ENCODE measurements around the gene CACNA2D1.

- no peak for TF ChIP-seq CSDC2 (CRISPR knock-in tag; IDR thresholded peaks at IDR 0.05)
- no peak for TF ChIP-seq ZFP30 (CRISPR knock-in tag; IDR thresholded peaks at IDR 0.05)
- TF ChIP-seq ISL1 (CRISPR knock-in tag; IDR thresholded peaks at IDR 0.05) = no peak
- no peak for TF ChIP-seq SNAI2 (CRISPR knock-in tag; IDR thresholded peaks at IDR 0.05)
- TF ChIP-seq, protein P1, sequence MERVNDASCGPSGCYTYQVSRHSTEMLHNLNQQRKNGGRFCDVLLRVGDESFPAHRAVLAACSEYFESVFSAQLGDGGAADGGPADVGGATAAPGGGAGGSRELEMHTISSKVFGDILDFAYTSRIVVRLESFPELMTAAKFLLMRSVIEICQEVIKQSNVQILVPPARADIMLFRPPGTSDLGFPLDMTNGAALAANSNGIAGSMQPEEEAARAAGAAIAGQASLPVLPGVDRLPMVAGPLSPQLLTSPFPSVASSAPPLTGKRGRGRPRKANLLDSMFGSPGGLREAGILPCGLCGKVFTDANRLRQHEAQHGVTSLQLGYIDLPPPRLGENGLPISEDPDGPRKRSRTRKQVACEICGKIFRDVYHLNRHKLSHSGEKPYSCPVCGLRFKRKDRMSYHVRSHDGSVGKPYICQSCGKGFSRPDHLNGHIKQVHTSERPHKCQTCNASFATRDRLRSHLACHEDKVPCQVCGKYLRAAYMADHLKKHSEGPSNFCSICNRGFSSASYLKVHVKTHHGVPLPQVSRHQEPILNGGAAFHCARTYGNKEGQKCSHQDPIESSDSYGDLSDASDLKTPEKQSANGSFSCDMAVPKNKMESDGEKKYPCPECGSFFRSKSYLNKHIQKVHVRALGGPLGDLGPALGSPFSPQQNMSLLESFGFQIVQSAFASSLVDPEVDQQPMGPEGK (CRISPR knock-in tag; IDR thresholded peaks at IDR 0.05; ENCODE audit: borderline replicate concordance) = no peak
- TF ChIP-seq POU6F1 (CRISPR knock-in tag; IDR thresholded peaks at IDR 0.05; ENCODE audit: borderline replicate concordance, low read depth) = no peak
- no peak for TF ChIP-seq ZNF8 (CRISPR knock-in tag; IDR thresholded peaks at IDR 0.05)
- TF ChIP-seq ZFP3 (CRISPR knock-in tag; IDR thresholded peaks at IDR 0.05) = no peak
- no peak for TF ChIP-seq ARNTL (CRISPR knock-in tag; IDR thresholded peaks at IDR 0.05; ENCODE audit: borderline replicate concordance, low read depth)
- TF ChIP-seq TCF4 (CRISPR knock-in tag; IDR thresholded peaks at IDR 0.05; ENCODE audit: borderline replicate concordance) = no peak
- TF ChIP-seq, protein P2, sequence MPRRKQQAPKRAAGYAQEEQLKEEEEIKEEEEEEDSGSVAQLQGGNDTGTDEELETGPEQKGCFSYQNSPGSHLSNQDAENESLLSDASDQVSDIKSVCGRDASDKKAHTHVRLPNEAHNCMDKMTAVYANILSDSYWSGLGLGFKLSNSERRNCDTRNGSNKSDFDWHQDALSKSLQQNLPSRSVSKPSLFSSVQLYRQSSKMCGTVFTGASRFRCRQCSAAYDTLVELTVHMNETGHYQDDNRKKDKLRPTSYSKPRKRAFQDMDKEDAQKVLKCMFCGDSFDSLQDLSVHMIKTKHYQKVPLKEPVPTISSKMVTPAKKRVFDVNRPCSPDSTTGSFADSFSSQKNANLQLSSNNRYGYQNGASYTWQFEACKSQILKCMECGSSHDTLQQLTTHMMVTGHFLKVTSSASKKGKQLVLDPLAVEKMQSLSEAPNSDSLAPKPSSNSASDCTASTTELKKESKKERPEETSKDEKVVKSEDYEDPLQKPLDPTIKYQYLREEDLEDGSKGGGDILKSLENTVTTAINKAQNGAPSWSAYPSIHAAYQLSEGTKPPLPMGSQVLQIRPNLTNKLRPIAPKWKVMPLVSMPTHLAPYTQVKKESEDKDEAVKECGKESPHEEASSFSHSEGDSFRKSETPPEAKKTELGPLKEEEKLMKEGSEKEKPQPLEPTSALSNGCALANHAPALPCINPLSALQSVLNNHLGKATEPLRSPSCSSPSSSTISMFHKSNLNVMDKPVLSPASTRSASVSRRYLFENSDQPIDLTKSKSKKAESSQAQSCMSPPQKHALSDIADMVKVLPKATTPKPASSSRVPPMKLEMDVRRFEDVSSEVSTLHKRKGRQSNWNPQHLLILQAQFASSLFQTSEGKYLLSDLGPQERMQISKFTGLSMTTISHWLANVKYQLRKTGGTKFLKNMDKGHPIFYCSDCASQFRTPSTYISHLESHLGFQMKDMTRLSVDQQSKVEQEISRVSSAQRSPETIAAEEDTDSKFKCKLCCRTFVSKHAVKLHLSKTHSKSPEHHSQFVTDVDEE (CRISPR knock-in tag; IDR thresholded peaks at IDR 0.05) = no peak
- TF ChIP-seq, protein P3, sequence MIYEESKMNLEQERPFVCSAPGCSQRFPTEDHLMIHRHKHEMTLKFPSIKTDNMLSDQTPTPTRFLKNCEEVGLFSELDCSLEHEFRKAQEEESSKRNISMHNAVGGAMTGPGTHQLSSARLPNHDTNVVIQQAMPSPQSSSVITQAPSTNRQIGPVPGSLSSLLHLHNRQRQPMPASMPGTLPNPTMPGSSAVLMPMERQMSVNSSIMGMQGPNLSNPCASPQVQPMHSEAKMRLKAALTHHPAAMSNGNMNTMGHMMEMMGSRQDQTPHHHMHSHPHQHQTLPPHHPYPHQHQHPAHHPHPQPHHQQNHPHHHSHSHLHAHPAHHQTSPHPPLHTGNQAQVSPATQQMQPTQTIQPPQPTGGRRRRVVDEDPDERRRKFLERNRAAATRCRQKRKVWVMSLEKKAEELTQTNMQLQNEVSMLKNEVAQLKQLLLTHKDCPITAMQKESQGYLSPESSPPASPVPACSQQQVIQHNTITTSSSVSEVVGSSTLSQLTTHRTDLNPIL (CRISPR knock-in tag; IDR thresholded peaks at IDR 0.05; ENCODE audit: low read depth) = no peak
These were observed 172.7 kb downstream of the CACNA2D1 start for GRCh38 chr7:82270870-82271269.

Measured in SK-N-SH treated with all-trans-retinoic acid at 6 μM for 48 hours (cell line).